IMR-90 (cell line): Measurements from ENCODE around the gene STON2. TPM values are rescaled to one million over a fixed set of nuclear protein-coding genes. Genes with fewer than 3 reads are reported as not detected.

Experiments used
- ATAC-seq: fragments of 200-7000 bp; cut with Tn5 transposase; 2 replicates; pipeline ENCODE4 v1.9.1; 2020; ENCODE audit warnings: low read depth, mild to moderate bottlenecking, moderate library complexity
- BruUV-seq: library from RNA; stranded (reverse); fragments of 400-500 nt; replicated peaks from 2 replicates; lab custom pipeline; 2021; lab: Mats Ljungman, UMichigan
- CTCF ChIA-PET: fragments of 300-600 bp; formaldehyde crosslinking; extraction: SDS; loops from one replicate; lab custom pipeline; 2021; ENCODE audit warnings: antibody characterized with exemption; lab: Yijun Ruan, JAX
- POLR2A ChIA-PET: fragments of 300-600 bp; sonication (Branson Sonifier 250); formaldehyde crosslinking; loops from one replicate; lab custom pipeline; 2022; ENCODE audit warnings: antibody characterized with exemption; ENCODE audit not compliant: unreplicated experiment; lab: Charles Lee
- DNase-seq: peaks from one replicate; pipeline ENCODE4 v3.0.0; 2013
- H2AFZ ChIP-seq: replicated peaks from 2 replicates; pipeline ENCODE3; 2013; ENCODE audit warnings: low read length, mild to moderate bottlenecking; ENCODE audit not compliant: poor library complexity
- H2AK5ac ChIP-seq: 2 replicates; pipeline ENCODE4 v1.6.1; 2013; ENCODE audit warnings: low read depth, low read length, inconsistent platforms
- H2AK9ac ChIP-seq: replicated peaks from 2 replicates; pipeline ENCODE3; 2013; ENCODE audit warnings: mild to moderate bottlenecking, low read depth, low read length, moderate library complexity; ENCODE audit not compliant: poor library complexity
- H2BK120ac ChIP-seq: 2 replicates; pipeline ENCODE4 v1.6.1; 2013; ENCODE audit warnings: low read depth, low read length, inconsistent platforms
- H2BK15ac ChIP-seq: 3 replicates; pipeline ENCODE4 v1.6.1; 2013; ENCODE audit warnings: low read depth, low read length, inconsistent platforms
- H2BK20ac ChIP-seq: 2 replicates; pipeline ENCODE4 v1.6.1; 2013; ENCODE audit warnings: low read depth, mild to moderate bottlenecking, inconsistent platforms, low read length, moderate library complexity
- H2BK5ac ChIP-seq: 2 replicates; pipeline ENCODE4 v1.6.1; 2013; ENCODE audit warnings: mild to moderate bottlenecking, low read depth, low read length, inconsistent platforms; ENCODE audit not compliant: poor library complexity, severe bottlenecking
- H3K14ac ChIP-seq: replicated peaks from 2 replicates; pipeline ENCODE4 v1.6.1; 2013; ENCODE audit warnings: low read depth, low read length, inconsistent platforms
- H3K18ac ChIP-seq: 2 replicates; pipeline ENCODE4 v1.6.1; 2013; ENCODE audit warnings: low read depth, low read length, control low read depth
- H3K23ac ChIP-seq: 2 replicates; pipeline ENCODE4 v1.6.1; 2013; ENCODE audit warnings: low read depth, low read length, inconsistent platforms
- H3K27ac ChIP-seq: 2 replicates; pipeline ENCODE4 v1.5.1; 2013; ENCODE audit warnings: mild to moderate bottlenecking, control low read depth, low read length; ENCODE audit not compliant: insufficient read depth
- H3K27me3 ChIP-seq: 2 replicates; pipeline ENCODE4 v1.6.1; 2013; ENCODE audit warnings: low read length; ENCODE audit not compliant: control insufficient read depth, insufficient read depth
- H3K36me3 ChIP-seq: 2 replicates; pipeline ENCODE4 v1.6.1; 2013; ENCODE audit warnings: low read length, mixed read lengths; ENCODE audit not compliant: control insufficient read depth, insufficient read depth
- H3K4ac ChIP-seq: 2 replicates; pipeline ENCODE4 v1.6.1; 2013; ENCODE audit warnings: low read depth, low read length, inconsistent platforms
- H3K4me1 ChIP-seq: 2 replicates; pipeline ENCODE4 v1.6.1; 2013; ENCODE audit warnings: low read length, mixed read lengths; ENCODE audit not compliant: control insufficient read depth, insufficient read depth
- H3K4me2 ChIP-seq: 2 replicates; pipeline ENCODE4 v1.6.1; 2013; ENCODE audit warnings: low read depth, mild to moderate bottlenecking, control low read depth, low read length, moderate library complexity
- H3K4me3 ChIP-seq: 2 replicates; pipeline ENCODE4 v1.5.1; 2013; ENCODE audit warnings: low read depth, mild to moderate bottlenecking, control low read depth, low read length, moderate library complexity; ENCODE audit not compliant: insufficient read depth
- H3K56ac ChIP-seq: 2 replicates; pipeline ENCODE4 v1.6.1; 2013; ENCODE audit warnings: low read length, inconsistent platforms; ENCODE audit not compliant: insufficient read depth; ENCODE audit errors: extremely low read depth
- H3K79me1 ChIP-seq, 2 experiments: 2 replicates each; pipeline ENCODE4 v1.6.1; 2013; ENCODE audit warnings: low read length in 2 of 2, inconsistent platforms in 1 of 2, low read depth in 1 of 2
- H3K9ac ChIP-seq: 2 replicates; pipeline ENCODE4 v1.6.1; 2013; ENCODE audit warnings: low read depth, low read length, control low read depth
- H3K9me1 ChIP-seq: 2 replicates; pipeline ENCODE4 v1.6.1; 2013; ENCODE audit warnings: low read length, inconsistent platforms; ENCODE audit not compliant: insufficient read depth
- H3K9me3 ChIP-seq: 2 replicates; pipeline ENCODE4 v1.6.1; 2013; ENCODE audit warnings: low read length; ENCODE audit not compliant: control insufficient read depth, insufficient read depth
- H4K20me1 ChIP-seq: 2 replicates; pipeline ENCODE4 v1.6.1; 2013; ENCODE audit warnings: low read length, inconsistent platforms; ENCODE audit not compliant: insufficient read depth
- H4K5ac ChIP-seq: 2 replicates; pipeline ENCODE4 v1.6.1; 2013; ENCODE audit warnings: mild to moderate bottlenecking, low read depth, low read length, control low read depth
- H4K8ac ChIP-seq, 2 experiments: 2 replicates each; pipeline ENCODE4 v1.6.1; 2013; ENCODE audit warnings: low read depth in 2 of 2, low read length in 2 of 2, control low read depth in 1 of 2, inconsistent platforms in 1 of 2
- H4K91ac ChIP-seq: 2 replicates; pipeline ENCODE4 v1.6.1; 2013; ENCODE audit warnings: low read depth, low read length, inconsistent platforms; ENCODE audit not compliant: insufficient read depth
- BHLHE40 ChIP-seq: fragments of 150-350 bp; IDR thresholded peaks from 2 replicates; pipeline ENCODE4 v1.6.1; 2016; ENCODE audit warnings: mild to moderate bottlenecking, low read depth, low read length
- CHD1 ChIP-seq: IDR thresholded peaks from 2 replicates; pipeline ENCODE4 v1.6.1; 2012; ENCODE audit warnings: low read depth, low read length, improper control_type of control experiment
- CTCF ChIP-seq: conservative IDR thresholded peaks from 2 replicates; pipeline ENCODE4 v1.5.1; 2012; ENCODE audit warnings: mild to moderate bottlenecking, low read depth, low read length, improper control_type of control experiment
- ELK1 ChIP-seq: fragments of 150-350 bp; IDR thresholded peaks from 2 replicates; pipeline ENCODE4 v1.6.1; 2016; ENCODE audit warnings: low read depth, mild to moderate bottlenecking, low read length, moderate library complexity, borderline replicate concordance
- MAZ ChIP-seq: IDR thresholded peaks from 2 replicates; pipeline ENCODE4 v1.6.1; 2012; ENCODE audit warnings: low read depth, mild to moderate bottlenecking, low read length, improper control_type of control experiment, moderate library complexity, borderline replicate concordance
- MXI1 ChIP-seq: IDR thresholded peaks from 2 replicates; pipeline ENCODE4 v1.6.1; 2012; ENCODE audit warnings: low read depth, mild to moderate bottlenecking, low read length, moderate library complexity, borderline replicate concordance
- NFE2L2 ChIP-seq: fragments of 150-350 bp; IDR thresholded peaks from 2 replicates; pipeline ENCODE4 v1.6.1; 2016; ENCODE audit warnings: low read depth, mild to moderate bottlenecking, low read length
- POLR2A ChIP-seq: IDR thresholded peaks from 2 replicates; pipeline ENCODE4 v1.6.1; 2012; ENCODE audit warnings: mild to moderate bottlenecking, low read depth, low read length
- RCOR1 ChIP-seq: IDR thresholded peaks from 2 replicates; pipeline ENCODE4 v1.6.1; 2012; ENCODE audit warnings: mild to moderate bottlenecking, low read length, improper control_type of control experiment; ENCODE audit not compliant: insufficient replicate concordance
- RFX5 ChIP-seq: IDR thresholded peaks from 2 replicates; pipeline ENCODE4 v1.8.0; 2012; ENCODE audit warnings: low read depth, mild to moderate bottlenecking, low read length, moderate library complexity
- SMC3 ChIP-seq: fragments of 150-350 bp; IDR thresholded peaks from 2 replicates; pipeline ENCODE4 v1.6.1; 2016; ENCODE audit warnings: low read depth, mild to moderate bottlenecking, antibody characterized with exemption, low read length, moderate library complexity
- USF2 ChIP-seq: fragments of 150-350 bp; IDR thresholded peaks from 2 replicates; pipeline ENCODE4 v1.6.1; 2017; ENCODE audit warnings: mild to moderate bottlenecking, antibody characterized with exemption, low read length, low read depth
- WGBS, 2 experiments: methylation state at CpG; one replicate each; pipeline versions ENCODE4 v1.1.5 to v1.1.7; 2013; ENCODE audit warnings: missing lambda C conversion rate in 2 of 2; ENCODE audit not compliant: insufficient read length in 1 of 2; ENCODE audit errors: extremely low coverage in 2 of 2; 5-methylcytosine and 5-hydroxymethylcytosine counted together
- dilution Hi-C: fragments of 300-500 bp; cut with HindIII; formaldehyde crosslinking; loops from one replicate; pipeline ENCODE4 v1.14.3; 2018; ENCODE audit warnings: low sequenced_read_pairs; ENCODE audit not compliant: unreplicated experiment
- in situ Hi-C: fragments of 300-500 bp; cut with MboI; formaldehyde crosslinking; loops from 3 replicates; pipeline ENCODE4 v1.14.3; 2019; ENCODE audit warnings: low sequenced_read_pairs, inconsistent platforms, mixed read lengths
- intact Hi-C: fragments of 100-400 bp; cut with micrococcal nuclease; formaldehyde crosslinking; loops from 2 replicates; pipeline ENCODE4 v1.10.0; 2022
- polyA plus RNA-seq, 3 experiments: library from polyadenylated mRNA; depleted of rRNA; stranded (reverse); fragments of >200 nt; gene quantifications; 2 replicates each; pipeline ENCODE4 v1.2.3, GENCODE V29; 2012; ENCODE audit warnings: low replicate concordance in 1 of 3
- total RNA-seq: library from RNA; depleted of rRNA; stranded (reverse); fragments of >200 nt; gene quantifications from 2 replicates; pipeline ENCODE4 v1.2.3, GENCODE V29; 2012

Gene STON2
- total and polyA plus RNA-seq, 2 of the 4 experiments (the other 2 are of a cell fraction) = not detected

- TF ChIP-seq MXI1 = no peak
These were observed 103.9 kb downstream of the STON2 start (continued) for GRCh38 chr14:81295958-81296923.

GRCh38 chr14:81289516-81289915 lies 110.6 kb downstream of the STON2 start:
- H3K79me1 ChIP-seq = no peaks in the 10 kb centered on the region
- H3K4ac ChIP-seq = no peak overlapping the region
- H3K14ac ChIP-seq = no peak overlapping the region
- H3K9me1 ChIP-seq = no peaks in the 10 kb centered on the region
- no peak overlapping the region for H2AFZ ChIP-seq
- no peak overlapping the region for H3K4me2 ChIP-seq
- POLR2A ChIA-PET = no interaction called here
- no peak overlapping the region for H2BK20ac ChIP-seq
- no peak overlapping the region for H3K4me3 ChIP-seq
- H4K5ac ChIP-seq = no peak overlapping the region
- no peaks in the 10 kb centered on the region for H3K9me3 ChIP-seq
- no peaks in the 10 kb centered on the region for H3K27me3 ChIP-seq
- H3K23ac ChIP-seq = no peak overlapping the region
- H4K91ac ChIP-seq = no peak overlapping the region
- no peak overlapping the region for H2BK15ac ChIP-seq
- no peak overlapping the region for H3K18ac ChIP-seq
- no peak overlapping the region for H2BK5ac ChIP-seq
- no peaks in the 10 kb centered on the region for H4K20me1 ChIP-seq
- 100% methylated on average over 2 of the region's 6 CpGs; no CpG with 5 or more reads in 1 of the 2 experiments for WGBS, 2 experiments
- no peak overlapping the region for H2AK9ac ChIP-seq
- intact Hi-C loops = no loop called here
- no peaks in the 10 kb centered on the region for H3K36me3 ChIP-seq
- no peak overlapping the region for H4K8ac ChIP-seq
- BruUV-seq = no TSS peak
- DNase-seq (no peak), ATAC-seq (no peak)
- no peak overlapping the region for H3K56ac ChIP-seq
- in situ Hi-C loops = no loop called here
- no peak overlapping the region for H2AK5ac ChIP-seq
- H2BK120ac ChIP-seq = no peak overlapping the region
- CTCF ChIA-PET = no interaction called here
- no peak overlapping the region for H3K9ac ChIP-seq
- dilution Hi-C loops = no loop called here
- H3K27ac ChIP-seq = no peak overlapping the region
- H3K4me1 ChIP-seq = no peaks in the 10 kb centered on the region
- TF ChIP-seq RFX5 (no peak), NFE2L2 (no peak), SMC3 (no peak), USF2 (no peak), RCOR1 (no peak), MXI1 (no peak), ELK1 (no peak), BHLHE40 (no peak), POLR2A (no peak), CHD1 (no peak), CTCF (no peak), MAZ (no peak)
